HG02870 (cell line): Measurements from ENCODE around the gene IGSF6.
"Not testable (repeated sequence)": the region's sequence is repeated elsewhere in the genome, so short reads cannot be mapped to it uniquely, and the experiment has no call there.

ENCODE experiments used
- ATAC-seq: cut with Tn5 transposase; IDR thresholded peaks from one replicate; pipeline ENCODE4 v1.9.1; 2021; ENCODE audit warnings: mild to moderate bottlenecking, moderate library complexity; ENCODE audit not compliant: unreplicated experiment

Gene IGSF6

DNA sequence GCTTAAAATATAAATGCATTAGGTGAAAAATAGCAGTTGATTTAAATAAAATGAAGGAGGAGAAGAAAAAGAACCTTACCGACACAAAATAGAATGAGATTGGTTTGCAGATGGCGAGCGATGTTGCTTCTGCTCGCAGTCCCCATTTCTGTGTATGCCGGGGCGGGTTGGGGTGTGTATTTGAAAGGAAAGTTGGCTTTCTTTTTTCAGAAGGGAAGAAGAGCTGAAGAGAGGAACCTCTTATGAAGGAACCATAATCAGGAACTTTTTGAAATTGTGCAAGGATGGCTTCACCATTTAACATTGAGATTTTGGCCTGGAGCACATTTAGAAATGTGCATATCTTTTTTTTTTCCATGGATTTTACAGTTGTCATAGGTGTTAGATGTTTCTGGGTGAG, at the start of gene IGSF6:
Gene IGSF6 (minus strand): TSS at position 156 of the 400 bp plus-strand sequence. CDS start 10 bp downstream, at position 146.
- no peak for ATAC-seq

GRCh38 chr16:21701271-21701670, 48.9 kb upstream of the IGSF6 start:
- no peak for ATAC-seq

GRCh38 chr16:21698169-21699032, 46.0 kb upstream of the IGSF6 start:
- ATAC-seq = no peak

DNA sequence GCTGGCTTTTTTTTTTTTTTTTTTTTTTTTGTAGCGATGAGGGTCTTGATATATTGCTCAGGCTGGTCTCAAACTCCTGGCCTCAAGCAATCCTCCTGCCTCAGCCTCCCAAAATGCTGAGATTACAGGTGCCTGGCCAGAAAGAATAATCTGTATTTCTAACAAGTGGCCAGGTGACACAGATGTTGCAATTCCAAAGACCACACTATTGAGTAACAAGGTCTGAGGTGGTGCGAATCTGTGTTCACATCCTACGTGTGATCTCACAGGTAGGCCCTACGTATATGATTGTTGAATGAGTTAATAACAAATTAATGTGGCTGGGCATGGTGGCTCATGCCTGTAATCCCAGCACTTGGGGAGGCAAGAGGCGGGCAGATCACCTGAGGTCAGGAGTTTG, 44.6 kb upstream of the IGSF6 start:
- no peak for ATAC-seq

DNA sequence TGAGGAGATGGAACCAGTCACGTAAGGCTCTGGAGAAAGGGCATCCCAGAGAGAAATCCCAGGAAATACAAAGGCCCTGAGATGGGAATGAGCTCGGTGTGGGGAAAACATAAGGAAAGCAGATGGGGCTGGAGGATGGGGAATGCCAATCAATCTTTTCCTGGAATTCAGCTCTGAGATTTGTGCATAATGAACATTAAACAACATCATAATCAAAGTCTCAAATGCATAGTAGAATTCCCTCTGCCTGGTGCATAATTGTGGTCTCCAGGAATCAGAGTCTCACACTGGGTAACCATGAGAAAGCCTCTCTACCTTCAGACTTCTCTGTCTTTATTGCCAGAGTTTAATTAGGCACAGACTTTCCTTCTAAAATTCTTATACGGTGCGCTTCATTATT, 42.2 kb upstream of the IGSF6 start:
- ATAC-seq = no peak

DNA sequence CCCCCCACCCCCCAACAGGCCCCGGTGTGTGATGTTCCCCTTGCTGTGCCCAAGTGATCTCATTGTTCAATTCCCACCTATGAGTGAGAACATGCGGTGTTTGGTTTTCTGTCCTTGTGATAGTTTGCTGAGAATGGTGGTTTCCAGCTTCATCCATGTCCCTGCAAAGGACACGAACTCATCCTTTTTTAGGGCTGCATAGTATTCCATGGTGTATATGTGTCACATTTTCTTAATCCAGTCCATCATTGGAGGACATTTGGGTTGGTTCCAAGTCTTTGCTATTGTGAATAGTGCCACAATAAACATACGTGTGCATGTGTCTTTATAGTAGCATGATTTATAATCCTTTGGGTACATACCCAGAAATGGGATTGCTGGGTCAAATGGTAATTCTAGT, 38.6 kb upstream of the IGSF6 start:
- ATAC-seq = not testable (repeated sequence)

- no peak for ATAC-seq
These were observed 36.7 kb upstream of the IGSF6 start for GRCh38 chr16:21689107-21689506.

- no peak for ATAC-seq
These were observed 32.6 kb upstream of the IGSF6 start for GRCh38 chr16:21685034-21685455.

- no peak for ATAC-seq
These were observed 31.8 kb upstream of the IGSF6 start for GRCh38 chr16:21684199-21684598.

- ATAC-seq = no peak
These were observed 30.8 kb upstream of the IGSF6 start for GRCh38 chr16:21683184-21683583.

DNA sequence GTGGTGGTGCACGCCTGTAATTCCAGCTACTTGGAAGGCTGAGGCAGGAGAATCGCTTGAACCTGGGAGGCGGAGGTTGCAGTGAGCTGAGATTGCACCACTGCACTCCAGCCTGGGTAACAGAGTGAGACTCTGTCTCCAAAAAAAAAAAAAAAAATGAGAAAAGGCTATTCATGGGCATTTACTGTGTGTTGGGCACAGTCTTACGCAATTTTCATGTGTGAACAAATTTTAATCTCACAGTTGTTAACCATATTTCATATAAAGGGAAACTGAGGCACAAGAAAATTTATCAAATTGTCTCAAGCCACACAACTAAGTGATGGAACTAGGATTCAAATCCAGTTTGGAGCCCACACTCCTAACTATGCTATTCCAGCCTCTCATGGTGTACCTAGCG, 28.3 kb upstream of the IGSF6 start:
- not testable (repeated sequence) for ATAC-seq

- not testable (repeated sequence) for ATAC-seq
These were observed 22.0 kb upstream of the IGSF6 start for GRCh38 chr16:21674456-21674855.

DNA sequence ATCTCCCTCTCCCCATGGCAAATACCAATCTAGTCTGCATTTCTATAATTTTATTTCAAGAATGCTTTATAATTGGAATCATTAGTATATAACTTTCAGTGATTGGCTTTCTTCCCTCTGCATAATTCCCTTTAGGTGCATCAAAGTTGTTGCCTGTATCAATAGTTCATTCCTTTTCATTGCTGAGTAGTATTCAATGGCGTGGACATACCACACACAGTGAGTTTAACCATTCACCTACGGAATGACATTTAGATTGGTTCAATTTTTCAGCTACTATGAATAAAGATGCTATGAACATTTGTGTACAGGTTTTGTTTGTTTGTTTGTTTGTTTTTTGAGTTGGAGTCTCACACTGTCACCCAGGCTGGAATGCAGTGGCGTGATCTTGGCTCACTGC, 21.1 kb upstream of the IGSF6 start:
- ATAC-seq = no peak

DNA sequence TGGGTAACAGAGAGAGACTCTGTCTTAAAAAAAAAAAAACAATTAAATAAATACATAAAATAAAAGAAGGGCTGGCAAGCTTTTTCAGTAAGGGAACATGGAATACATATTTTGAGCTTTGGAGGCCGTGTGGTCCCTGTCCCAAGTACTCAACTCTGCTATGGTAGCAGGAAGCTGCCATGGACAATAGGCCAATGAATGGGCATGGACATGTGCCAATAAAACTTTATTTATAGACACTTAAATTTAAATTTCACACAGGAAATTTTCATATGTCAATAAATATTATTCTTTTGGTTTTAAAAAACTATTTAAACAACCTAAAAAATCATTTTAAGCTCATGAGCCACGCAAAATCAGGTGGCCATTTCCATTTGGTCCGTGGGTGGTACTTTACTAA, 15.2 kb upstream of the IGSF6 start:
- no peak for ATAC-seq

GRCh38 chr16:21666772-21667171, 14.4 kb upstream of the IGSF6 start:
- ATAC-seq = no peak

DNA sequence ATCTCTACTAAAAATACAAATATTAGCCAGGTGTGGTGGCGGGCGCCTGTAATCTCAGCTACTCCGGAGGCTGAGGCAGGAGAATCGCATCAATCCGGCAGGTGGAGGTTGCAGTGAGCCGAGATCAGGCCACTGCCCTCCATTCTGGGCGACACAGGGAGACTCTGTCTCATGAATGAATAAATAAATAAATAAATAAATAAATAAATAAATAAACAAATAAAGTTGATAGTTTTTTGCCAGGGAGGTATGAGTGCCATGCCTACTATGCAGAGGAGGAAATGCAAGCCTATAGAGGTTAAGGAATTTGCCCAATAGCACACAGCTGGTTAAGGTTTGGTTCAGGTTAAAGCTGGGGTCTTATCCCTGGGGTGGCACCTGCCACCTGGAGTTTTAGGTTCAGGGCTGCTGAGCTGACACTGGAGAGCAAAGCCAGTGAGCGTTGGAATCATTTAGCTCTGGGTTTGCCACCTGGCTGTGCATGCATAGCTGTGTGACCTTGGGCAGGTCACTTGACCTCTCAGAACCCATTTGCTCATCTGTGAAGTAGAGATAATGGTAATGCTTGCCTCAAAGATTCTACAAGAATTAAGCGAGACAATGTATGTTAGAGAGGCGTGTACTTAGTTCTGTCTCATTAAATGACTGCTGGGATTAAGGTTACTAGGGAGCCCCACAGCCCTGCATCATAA, 12.5 kb upstream of the IGSF6 start:
- no peak for ATAC-seq

DNA sequence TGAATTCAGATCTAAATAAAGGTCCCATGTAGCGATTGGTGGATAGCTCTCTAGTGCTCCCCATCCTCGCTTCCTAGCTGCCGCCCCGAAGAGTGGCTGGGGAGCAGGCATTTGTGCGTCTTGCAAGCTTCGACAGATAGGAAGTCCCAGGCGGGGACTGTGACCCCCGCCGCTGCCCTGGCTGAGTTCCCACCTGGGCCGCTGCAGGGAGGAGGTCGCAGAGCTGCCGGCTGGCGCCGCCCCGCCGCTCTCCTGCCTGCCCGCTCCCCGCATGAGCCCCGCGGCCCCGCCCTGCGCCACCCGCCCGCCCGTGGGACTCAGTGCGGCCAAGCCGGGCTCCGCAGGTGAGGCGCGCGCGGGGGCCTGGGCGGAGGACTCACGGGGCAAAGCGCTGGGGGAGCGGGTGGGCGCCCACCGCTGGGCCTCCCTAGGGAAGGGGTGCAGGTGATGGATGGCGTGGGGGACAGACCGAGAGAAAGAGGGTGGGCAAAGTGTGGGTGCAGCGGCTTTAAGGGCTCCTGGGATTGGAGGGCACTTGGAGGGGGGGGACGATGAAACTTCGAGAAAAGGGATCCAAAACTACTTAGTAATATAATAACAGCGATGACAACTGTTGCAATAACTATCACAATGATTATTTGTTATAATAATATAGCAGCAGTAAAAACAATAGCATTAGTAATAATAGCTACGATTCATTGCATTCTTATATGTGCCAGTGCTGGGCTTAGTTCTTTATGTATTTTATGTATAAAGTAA, 11.7 kb upstream of the IGSF6 start, which contains the start of gene OTOA:
Gene OTOA (plus strand): TSS at position 80 of the 759 bp plus-strand sequence. CDS start 14,547 bp downstream, outside the sequence.
- ATAC-seq = no peak

- ATAC-seq = no peak
These were observed 6.7 kb upstream of the IGSF6 start for GRCh38 chr16:21659124-21659523.

- peak; percentile 44 for ATAC-seq
These were observed 4.7 kb upstream of the IGSF6 start for GRCh38 chr16:21656795-21657768.

GRCh38 chr16:21654881-21655280, 2.5 kb upstream of the IGSF6 start:
- ATAC-seq = no peak
